ENCODE measurements around the gene NDUFA12.
"Not testable (repeated sequence)": the region's sequence is repeated elsewhere in the genome, so short reads cannot be mapped to it uniquely, and the experiment has no call there.

NDUFA12 gene

DNA sequence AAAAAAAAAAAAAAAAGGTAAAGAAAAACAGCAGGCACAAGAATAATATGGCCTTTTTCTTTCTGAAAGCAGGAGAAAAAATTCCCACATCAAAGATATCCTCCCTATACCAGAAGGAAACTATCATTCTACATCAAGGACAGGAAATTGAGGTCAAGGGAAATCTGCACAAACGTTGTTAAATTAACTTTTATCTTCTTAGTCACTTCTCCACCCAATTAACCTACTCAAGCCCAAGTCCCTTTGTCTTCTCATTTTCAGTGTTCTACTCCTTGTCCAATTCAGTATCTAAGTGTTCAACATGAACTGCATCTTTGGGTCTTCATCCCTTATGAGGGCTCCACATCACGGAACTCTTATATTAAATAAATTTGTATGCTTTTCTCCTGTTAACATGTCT is 15.7 kb downstream of the NDUFA12 start:
- DNase-seq: no peak
- H3K36me3 ChIP-seq: peaks cover 8% of the 10 kb centered on the region

DNA sequence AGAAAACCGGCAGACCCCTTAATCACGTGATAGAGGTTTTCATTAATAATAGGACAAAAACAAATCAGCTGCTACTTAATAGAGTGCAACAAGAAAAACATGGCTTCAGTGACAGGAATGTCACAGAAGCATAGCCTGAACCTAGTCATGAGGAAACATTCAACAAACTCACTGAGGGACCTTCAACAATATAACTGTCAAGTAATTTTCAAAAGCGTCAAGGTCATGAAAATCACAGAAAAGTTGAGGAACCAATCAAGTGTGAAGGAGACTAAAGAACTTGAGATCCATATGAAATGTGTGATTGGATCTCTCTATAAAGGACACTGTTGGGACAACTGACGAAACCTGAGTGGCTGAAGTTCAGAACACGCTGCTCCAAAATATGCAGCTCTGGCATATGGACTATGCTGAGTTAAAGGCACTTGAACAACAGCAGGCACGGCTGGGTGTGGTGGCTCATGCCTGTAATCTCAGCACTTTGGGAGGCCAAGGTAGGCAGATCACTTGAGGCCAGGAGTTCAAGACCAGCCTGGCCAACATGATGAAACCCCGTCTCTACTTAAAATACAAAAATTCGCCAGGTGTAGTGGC is 16.3 kb downstream of the NDUFA12 start:
- TF ChIP-seq, protein P1, sequence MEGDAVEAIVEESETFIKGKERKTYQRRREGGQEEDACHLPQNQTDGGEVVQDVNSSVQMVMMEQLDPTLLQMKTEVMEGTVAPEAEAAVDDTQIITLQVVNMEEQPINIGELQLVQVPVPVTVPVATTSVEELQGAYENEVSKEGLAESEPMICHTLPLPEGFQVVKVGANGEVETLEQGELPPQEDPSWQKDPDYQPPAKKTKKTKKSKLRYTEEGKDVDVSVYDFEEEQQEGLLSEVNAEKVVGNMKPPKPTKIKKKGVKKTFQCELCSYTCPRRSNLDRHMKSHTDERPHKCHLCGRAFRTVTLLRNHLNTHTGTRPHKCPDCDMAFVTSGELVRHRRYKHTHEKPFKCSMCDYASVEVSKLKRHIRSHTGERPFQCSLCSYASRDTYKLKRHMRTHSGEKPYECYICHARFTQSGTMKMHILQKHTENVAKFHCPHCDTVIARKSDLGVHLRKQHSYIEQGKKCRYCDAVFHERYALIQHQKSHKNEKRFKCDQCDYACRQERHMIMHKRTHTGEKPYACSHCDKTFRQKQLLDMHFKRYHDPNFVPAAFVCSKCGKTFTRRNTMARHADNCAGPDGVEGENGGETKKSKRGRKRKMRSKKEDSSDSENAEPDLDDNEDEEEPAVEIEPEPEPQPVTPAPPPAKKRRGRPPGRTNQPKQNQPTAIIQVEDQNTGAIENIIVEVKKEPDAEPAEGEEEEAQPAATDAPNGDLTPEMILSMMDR (IDR thresholded peaks at IDR 0.05; ENCODE audit: low read depth, low read length): no peak
- Histone ChIP-seq H3K27me3 (no peaks in the 10 kb centered on the region), H3K36me3 (peaks cover 8% of the 10 kb centered on the region), H3K4me1 (no peaks in the 10 kb centered on the region), H3K9me3 (no peaks in the 10 kb centered on the region), H3K4me3 (ENCODE audit: low read depth, low read length) (no peak overlapping the region)
- DNase-seq: no peak

More for the DNA sequence above, 15.7 kb downstream of the NDUFA12 start:
- no peaks in the 10 kb centered on the region for H3K27me3 ChIP-seq
- TF ChIP-seq, protein P1 (IDR thresholded peaks at IDR 0.05; ENCODE audit: low read depth, low read length): no peak
- no peak overlapping the region for H3K4me3 ChIP-seq (ENCODE audit: low read depth, low read length)
- no peaks in the 10 kb centered on the region for H3K4me1 ChIP-seq
- no peaks in the 10 kb centered on the region for H3K9me3 ChIP-seq

DNA sequence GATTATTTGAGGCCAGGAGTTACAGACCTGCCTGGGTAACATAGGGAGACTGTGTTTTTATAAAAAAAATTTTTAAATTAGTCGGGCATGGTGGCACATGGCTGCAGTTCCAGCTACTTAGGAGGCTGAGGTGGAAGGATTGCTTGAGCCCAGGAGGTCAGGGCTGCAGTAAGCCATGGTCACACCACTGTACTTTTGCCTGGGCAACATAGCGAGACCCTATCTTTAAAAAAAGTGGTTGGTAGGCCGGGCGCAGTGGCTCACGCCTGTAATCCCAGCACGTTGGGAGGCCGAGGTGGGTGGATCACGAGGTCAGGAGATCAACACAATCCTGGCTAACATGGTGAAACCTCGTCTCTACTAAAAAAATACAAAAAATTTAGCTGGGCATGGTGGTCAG is 18.4 kb downstream of the NDUFA12 start:
- H3K36me3 ChIP-seq, H3K9me3 ChIP-seq, DNase-seq: not testable (repeated sequence)

DNA sequence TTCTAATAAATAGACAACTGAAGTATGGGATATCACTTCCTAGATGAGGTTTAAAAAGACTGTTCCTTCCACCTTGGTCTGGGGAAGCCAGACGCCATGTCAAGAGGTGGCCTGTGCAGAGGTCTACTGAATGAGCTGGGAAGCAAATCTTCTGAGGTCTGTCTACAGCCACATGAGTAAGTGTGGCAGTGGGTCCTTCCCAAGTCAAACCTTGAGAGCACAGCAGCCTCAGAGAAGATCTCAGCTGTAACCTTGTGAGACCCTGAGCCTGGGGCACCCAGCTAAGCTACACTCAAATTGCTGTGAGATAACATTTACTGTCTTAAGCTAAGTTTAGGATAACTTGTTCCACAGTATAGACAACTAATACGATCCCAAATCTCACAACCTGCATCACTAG is 20.2 kb downstream of the NDUFA12 start:
- no peaks in the 10 kb centered on the region for H3K9me3 ChIP-seq
- H3K4me1 ChIP-seq: no peaks in the 10 kb centered on the region
- H3K36me3 ChIP-seq: peaks cover 8% of the 10 kb centered on the region
- no peak overlapping the region for H3K4me3 ChIP-seq (ENCODE audit: low read depth, low read length)
- DNase-seq: no peak
- no peaks in the 10 kb centered on the region for H3K27me3 ChIP-seq
- TF ChIP-seq, protein P1 (IDR thresholded peaks at IDR 0.05; ENCODE audit: low read depth, low read length): no peak

More for the DNA sequence above, 18.4 kb downstream of the NDUFA12 start:
- H3K4me3 ChIP-seq (ENCODE audit: low read depth, low read length); H3K27me3 ChIP-seq; H3K4me1 ChIP-seq: not testable (repeated sequence)

DNA sequence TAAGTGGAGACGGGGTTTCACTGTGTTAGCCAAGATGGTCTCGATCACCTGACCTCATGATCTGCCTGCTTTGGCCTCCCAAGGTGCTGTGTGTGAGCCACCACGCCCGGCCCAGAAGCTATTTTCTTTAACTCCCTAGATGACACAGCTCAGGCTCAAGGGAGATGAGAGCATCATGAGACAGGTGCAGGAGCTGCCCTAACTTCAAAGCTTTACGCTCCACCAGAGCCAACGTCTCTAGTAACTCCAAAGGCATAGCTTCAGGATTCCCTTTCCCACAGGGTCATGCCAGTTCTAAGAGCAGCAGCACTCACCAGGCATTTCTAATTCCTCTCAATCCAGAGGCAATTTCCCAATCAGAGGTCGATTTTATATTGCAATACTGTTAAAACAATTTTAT is 21.0 kb downstream of the NDUFA12 start:
- H3K27me3 ChIP-seq: no peaks in the 10 kb centered on the region
- no peak overlapping the region for H3K4me3 ChIP-seq (ENCODE audit: low read depth, low read length)
- TF ChIP-seq, protein P1 (IDR thresholded peaks at IDR 0.05; ENCODE audit: low read depth, low read length): no peak
- no peaks in the 10 kb centered on the region for H3K4me1 ChIP-seq
- H3K36me3 ChIP-seq: peaks cover 8% of the 10 kb centered on the region
- H3K9me3 ChIP-seq: no peaks in the 10 kb centered on the region
- no peak for DNase-seq

DNA sequence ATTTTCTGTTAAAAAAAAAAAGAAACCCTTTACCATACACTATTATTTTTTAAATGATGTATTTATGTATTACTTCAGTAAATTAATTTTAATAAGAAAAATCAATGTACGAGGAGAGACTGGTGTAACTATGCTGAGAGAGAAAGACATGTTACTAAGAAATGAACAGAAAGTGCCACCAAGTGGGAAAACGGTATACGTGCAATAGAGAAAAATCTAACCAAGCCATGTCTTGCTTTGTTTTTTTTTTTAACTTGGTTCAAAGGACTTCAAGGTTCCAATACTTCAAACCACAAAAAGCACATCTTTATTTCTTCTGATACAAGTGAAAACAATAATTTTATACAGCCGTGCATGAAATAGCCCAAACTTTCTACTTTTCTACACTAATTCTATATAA is 22.9 kb downstream of the NDUFA12 start:
- Histone ChIP-seq H3K9me3 (no peaks in the 10 kb centered on the region; the same call in 1 of the 2 replicates), H3K4me3 (ENCODE audit: low read depth, low read length) (no peak overlapping the region), H3K27me3 (no peaks in the 10 kb centered on the region), H3K4me1 (no peaks in the 10 kb centered on the region), H3K36me3 (peaks cover 5% of the 10 kb centered on the region; the same call in 1 of the 2 replicates)
- TF ChIP-seq, protein P1 (IDR thresholded peaks at IDR 0.05; ENCODE audit: low read depth, low read length): no peak
- no peak for DNase-seq

Measured in BE2C (cell line).